Subcutaneous adipose tissue (tissue), 4 donors: Measurements from ENCODE around the gene R3HDM2. TPM values are rescaled to one million over a fixed set of nuclear protein-coding genes. Genes with fewer than 3 reads are reported as not detected.

Source experiments
- CTCF ChIP-seq: fragments of 450-650 bp; IDR thresholded peaks from one replicate; pipeline ENCODE4 v1.5.1; 2016; ENCODE audit warnings: low read depth, mild to moderate bottlenecking, control low read depth, antibody characterized with exemption, moderate library complexity
- total RNA-seq, 4 donors: library from RNA; depleted of rRNA; stranded (reverse); fragments of >200 nt; gene quantifications; one replicate each; pipeline ENCODE4 v1.1.0, GENCODE V29; 2016

The R3HDM2 gene
- total RNA-seq, 4 donors from 2014 or later = 48.2 to 51.2 (median 48.7) TPM

DNA sequence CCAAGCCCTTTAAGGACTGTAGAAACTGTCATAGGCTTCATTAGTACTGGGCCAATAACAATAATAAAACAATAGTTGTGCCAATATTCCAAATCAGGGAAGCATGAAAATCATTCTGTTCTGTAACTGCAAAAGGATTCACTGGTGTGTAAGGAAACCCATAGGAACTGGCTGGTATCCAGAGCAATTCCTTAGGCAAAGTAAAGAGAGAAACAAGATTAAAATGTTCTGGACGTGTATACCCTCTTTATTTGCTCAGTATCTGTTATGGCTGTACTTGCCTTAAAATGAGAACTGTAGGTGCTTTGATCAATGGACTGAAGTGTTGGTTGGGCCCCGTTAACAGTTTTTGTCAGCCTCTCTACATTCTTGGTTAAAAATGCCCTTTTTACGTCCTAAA lies 107.4 kb downstream of the R3HDM2 start:
- TF ChIP-seq CTCF = no peak

- TF ChIP-seq CTCF = no peak
These were observed 110.2 kb downstream of the R3HDM2 start for GRCh38 chr12:57320639-57321038.

DNA sequence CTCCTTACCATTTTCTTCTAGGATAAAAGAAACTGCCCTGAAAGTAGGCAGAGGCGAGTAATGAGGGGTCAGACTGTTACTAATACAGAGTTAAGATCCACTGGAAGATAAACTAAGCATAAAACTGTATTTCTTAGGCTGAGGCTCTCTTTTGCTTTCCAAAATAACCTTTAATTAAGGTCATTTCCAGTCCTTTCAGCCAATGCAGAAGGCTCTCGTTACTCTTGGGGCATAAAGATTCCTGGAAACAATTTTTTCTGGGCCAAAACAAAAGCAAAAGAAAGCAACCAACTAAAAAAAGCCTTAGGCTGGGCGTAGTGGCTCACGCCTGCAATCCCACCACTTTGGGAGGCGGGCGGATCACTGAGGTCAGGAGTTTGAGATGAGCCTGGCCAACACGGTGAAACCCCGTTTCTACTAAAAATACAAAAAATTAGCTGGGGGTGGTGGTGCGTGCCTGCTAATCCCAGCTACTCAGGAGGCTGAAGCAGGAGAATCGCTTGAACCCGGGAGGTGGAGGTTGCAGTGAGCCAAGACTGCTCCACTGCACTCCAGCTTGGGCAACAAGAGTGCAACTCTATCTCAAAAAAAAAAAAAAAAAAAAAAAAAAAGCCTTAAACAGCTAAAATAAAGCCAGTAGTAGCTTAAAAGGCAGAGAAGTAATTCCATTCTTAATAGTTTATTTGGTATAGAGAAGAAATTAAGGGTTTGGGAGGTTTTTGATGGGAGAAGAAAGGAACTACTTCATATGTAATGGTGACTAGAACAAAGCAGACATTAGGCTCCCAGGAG lies 111.0 kb downstream of the R3HDM2 start:
- no peak for TF ChIP-seq CTCF

DNA sequence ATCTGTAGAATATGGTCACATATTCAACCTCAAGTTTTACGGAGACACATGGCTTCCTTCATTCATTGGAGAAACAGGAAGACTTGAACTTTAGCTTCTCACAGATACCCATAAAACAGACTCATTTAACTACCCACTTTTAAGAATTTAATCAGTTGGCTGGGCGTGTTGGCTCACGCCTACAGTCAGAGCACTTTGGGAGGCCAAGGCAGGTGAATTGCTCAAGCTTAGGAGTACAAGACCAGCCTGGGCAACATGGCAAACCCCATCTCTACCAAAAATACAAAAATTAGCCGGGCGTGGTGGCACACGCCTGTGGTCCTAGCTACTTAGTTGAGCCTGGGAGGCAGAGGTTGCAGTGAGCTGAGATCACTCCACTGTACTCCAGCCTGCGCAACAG lies 115.2 kb downstream of the R3HDM2 start:
- no peak for TF ChIP-seq CTCF

DNA sequence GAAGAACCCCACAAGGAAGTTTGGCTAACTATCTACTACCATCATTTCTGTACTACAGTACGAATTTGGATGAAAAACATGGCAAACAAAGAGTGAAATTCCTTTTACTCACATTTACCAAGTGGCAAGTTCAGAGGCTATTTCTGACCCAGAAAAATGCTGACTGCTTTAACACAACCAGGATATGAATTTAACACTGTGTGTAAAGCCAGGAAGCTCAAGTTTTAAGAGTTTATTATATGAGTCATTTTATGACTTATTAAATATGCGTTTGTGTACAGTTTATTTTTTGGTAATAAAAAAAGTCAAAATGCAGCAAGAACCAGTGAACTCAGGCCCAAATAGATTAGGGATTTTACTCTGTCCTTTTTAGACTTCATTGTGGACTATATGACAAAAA lies 121.4 kb downstream of the R3HDM2 start:
- TF ChIP-seq CTCF = no peak

- no peak for TF ChIP-seq CTCF
These were observed 129.8 kb downstream of the R3HDM2 start for GRCh38 chr12:57300961-57301584.

DNA sequence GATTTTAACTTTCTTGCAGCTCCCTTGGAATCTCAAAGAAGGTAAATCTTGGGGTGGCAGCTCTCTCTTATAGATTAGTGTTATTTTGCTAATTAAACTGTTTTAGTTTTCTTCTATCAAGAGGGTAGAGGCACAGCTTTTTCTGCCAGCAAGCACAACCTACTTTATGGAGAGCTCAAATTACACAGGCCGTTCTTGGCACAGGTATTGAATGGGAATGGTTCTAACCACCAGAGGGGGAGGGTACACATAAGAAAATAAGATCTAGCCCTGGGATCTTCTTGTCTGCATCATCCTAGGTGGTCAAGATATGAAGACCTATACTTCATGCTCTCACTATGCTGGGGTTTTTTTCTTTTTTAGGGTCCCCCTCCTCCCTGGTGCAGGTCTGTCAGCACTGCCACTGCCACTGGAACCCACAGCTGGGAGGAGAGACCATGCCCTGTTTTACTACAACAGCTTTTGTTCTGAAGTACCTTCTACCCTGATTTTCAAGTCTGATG lies 131.3 kb downstream of the R3HDM2 start:
- no peak for TF ChIP-seq CTCF
